GM18519 (cell line): Measurements from ENCODE around the gene MTX1.
"Not testable (repeated sequence)": the region's sequence is repeated elsewhere in the genome, so short reads cannot be mapped to it uniquely, and the experiment has no call there.

Source experiments
- ATAC-seq: cut with Tn5 transposase; IDR thresholded peaks from one replicate; pipeline ENCODE4 v1.9.1; 2021; ENCODE audit warnings: mild to moderate bottlenecking, moderate library complexity; ENCODE audit not compliant: unreplicated experiment, low FRiP score

Gene MTX1

GRCh38 chr1:155205969-155206593 lies 2.4 kb upstream of the MTX1 start:
- no peak for ATAC-seq

GRCh38 chr1:155206891-155207805 lies 1.3 kb upstream of the MTX1 start:
- no peak for ATAC-seq

- ATAC-seq = no peak
Observed at GRCh38 chr1:155207806-155208540, 522 bp upstream of the MTX1 start, which contains the start of gene THBS3. Gene THBS3, minus strand, starts transcription at chr1:155207897. Its CDS starts 21 bp downstream, at chr1:155207876.

GRCh38 chr1:155209312-155209721 lies 822 bp downstream of the MTX1 start:
- ATAC-seq = no peak

- no peak for ATAC-seq
Observed at GRCh38 chr1:155210314-155211104, 2.0 kb downstream of the MTX1 start.

GRCh38 chr1:155211381-155212050 lies 3.0 kb downstream of the MTX1 start:
- ATAC-seq = not testable (repeated sequence)

GRCh38 chr1:155212051-155212440 lies 3.6 kb downstream of the MTX1 start:
- not testable (repeated sequence) for ATAC-seq

GRCh38 chr1:155214702-155215101 lies 6.2 kb downstream of the MTX1 start:
- ATAC-seq = not testable (repeated sequence)

- ATAC-seq = no peak
Observed at GRCh38 chr1:155218854-155219591, 10.5 kb downstream of the MTX1 start.

- no peak for ATAC-seq
Observed at GRCh38 chr1:155219592-155220031, 11.1 kb downstream of the MTX1 start.

GRCh38 chr1:155220211-155220965 lies 11.9 kb downstream of the MTX1 start:
- not testable (repeated sequence) for ATAC-seq

GRCh38 chr1:155223047-155223446 lies 14.6 kb downstream of the MTX1 start:
- ATAC-seq = no peak

- not testable (repeated sequence) for ATAC-seq
Observed at GRCh38 chr1:155225404-155225759, 16.9 kb downstream of the MTX1 start.

- no peak for ATAC-seq
Observed at GRCh38 chr1:155226188-155226909, 17.9 kb downstream of the MTX1 start.

GRCh38 chr1:155226910-155227260 lies 18.4 kb downstream of the MTX1 start:
- no peak for ATAC-seq

GRCh38 chr1:155227261-155228095 lies 19.0 kb downstream of the MTX1 start:
- peak; percentile 75 for ATAC-seq

- no peak for ATAC-seq
Observed at GRCh38 chr1:155228096-155228427, 19.6 kb downstream of the MTX1 start.
